HL-60 (cell line): Measurements from ENCODE around the gene TET2.

ENCODE experiments used
- DNase-seq, 2 experiments: peaks; one replicate each; pipeline ENCODE4 v3.0.0-alpha.2; 2010 to 2020; ENCODE audit warnings: low read depth in 1 of 2, low spot score in 1 of 2
- H3K27ac ChIP-seq: fragments of 250-450 bp; sonication (Bioruptor Pico); replicated peaks from 2 replicates; pipeline ENCODE4 v1.5.1; 2020; ENCODE audit warnings: mild to moderate bottlenecking, moderate library complexity
- H3K27me3 ChIP-seq: fragments of 250-450 bp; sonication (Bioruptor Pico); 2 replicates; pipeline ENCODE4 v1.5.1; 2021; ENCODE audit warnings: mild to moderate bottlenecking, moderate library complexity; ENCODE audit not compliant: insufficient read depth, poor library complexity, severe bottlenecking
- H3K4me3 ChIP-seq: replicated peaks from 2 replicates; pipeline ENCODE4 v1.5.1; 2011; ENCODE audit warnings: mild to moderate bottlenecking, control low read depth, low read length; ENCODE audit not compliant: insufficient read depth
- GABPA ChIP-seq: IDR thresholded peaks from 2 replicates; pipeline ENCODE4 v1.6.1; 2012; ENCODE audit warnings: low read depth
- POLR2AphosphoS5 ChIP-seq: IDR thresholded peaks from 2 replicates; pipeline ENCODE4 v1.6.1; 2012; ENCODE audit warnings: low read depth
- REST ChIP-seq: IDR thresholded peaks from 2 replicates; pipeline ENCODE4 v1.6.1; 2012; ENCODE audit warnings: low read depth; ENCODE audit not compliant: insufficient replicate concordance
- SPI1 ChIP-seq: IDR thresholded peaks from 2 replicates; pipeline ENCODE4 v1.6.1; 2012; ENCODE audit warnings: low read depth, mild to moderate bottlenecking, borderline replicate concordance
- TF ChIP-seq, protein P1 (sequence below): IDR thresholded peaks from one replicate; pipeline ENCODE4 v1.5.1; 2011; ENCODE audit warnings: low read length, control low read depth, inconsistent platforms; ENCODE audit not compliant: insufficient read depth

TET2 gene

DNA sequence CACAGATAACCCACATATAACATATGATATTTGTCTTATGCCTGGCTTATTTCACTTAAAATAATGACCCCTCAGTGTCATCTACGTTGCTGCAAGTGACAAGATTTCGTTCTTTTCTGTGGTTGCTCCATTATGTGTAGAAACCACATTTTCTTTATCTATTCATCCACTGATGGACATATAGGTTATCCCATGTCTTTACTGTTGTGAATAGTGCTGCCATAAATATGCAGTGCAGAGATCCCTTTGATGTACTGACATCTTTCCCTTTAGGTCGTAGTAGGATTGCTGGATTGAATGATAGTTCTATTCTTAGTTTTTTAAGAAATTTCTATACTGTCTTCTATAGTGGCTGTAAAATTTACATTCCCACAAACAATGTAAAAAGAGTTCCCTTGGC lies 135.8 kb downstream of the TET2 start:
- no peak for DNase-seq
- Histone ChIP-seq H3K4me3 (no peak overlapping the region), H3K27me3 (no peaks in the 10 kb centered on the region), H3K27ac (no peak overlapping the region)
- TF ChIP-seq, protein P1, sequence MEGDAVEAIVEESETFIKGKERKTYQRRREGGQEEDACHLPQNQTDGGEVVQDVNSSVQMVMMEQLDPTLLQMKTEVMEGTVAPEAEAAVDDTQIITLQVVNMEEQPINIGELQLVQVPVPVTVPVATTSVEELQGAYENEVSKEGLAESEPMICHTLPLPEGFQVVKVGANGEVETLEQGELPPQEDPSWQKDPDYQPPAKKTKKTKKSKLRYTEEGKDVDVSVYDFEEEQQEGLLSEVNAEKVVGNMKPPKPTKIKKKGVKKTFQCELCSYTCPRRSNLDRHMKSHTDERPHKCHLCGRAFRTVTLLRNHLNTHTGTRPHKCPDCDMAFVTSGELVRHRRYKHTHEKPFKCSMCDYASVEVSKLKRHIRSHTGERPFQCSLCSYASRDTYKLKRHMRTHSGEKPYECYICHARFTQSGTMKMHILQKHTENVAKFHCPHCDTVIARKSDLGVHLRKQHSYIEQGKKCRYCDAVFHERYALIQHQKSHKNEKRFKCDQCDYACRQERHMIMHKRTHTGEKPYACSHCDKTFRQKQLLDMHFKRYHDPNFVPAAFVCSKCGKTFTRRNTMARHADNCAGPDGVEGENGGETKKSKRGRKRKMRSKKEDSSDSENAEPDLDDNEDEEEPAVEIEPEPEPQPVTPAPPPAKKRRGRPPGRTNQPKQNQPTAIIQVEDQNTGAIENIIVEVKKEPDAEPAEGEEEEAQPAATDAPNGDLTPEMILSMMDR = no peak
- TF ChIP-seq GABPA (no peak), POLR2AphosphoS5 (no peak), SPI1 (no peak), REST (no peak)

GRCh38 chr4:105283501-105283900 lies 136.8 kb downstream of the TET2 start:
- DNase-seq = no peak
- no peak overlapping the region for H3K4me3 ChIP-seq
- no peak for TF ChIP-seq GABPA
- TF ChIP-seq, protein P1 = no peak
- TF ChIP-seq REST = no peak
- TF ChIP-seq POLR2AphosphoS5 = no peak
- no peak for TF ChIP-seq SPI1
- H3K27me3 ChIP-seq = no peaks in the 10 kb centered on the region
- H3K27ac ChIP-seq = no peak overlapping the region

GRCh38 chr4:105288121-105288520 lies 141.4 kb downstream of the TET2 start:
- Histone ChIP-seq H3K27ac (no peak overlapping the region), H3K27me3 (no peaks in the 10 kb centered on the region), H3K4me3 (no peak overlapping the region)
- no peak for TF ChIP-seq SPI1
- no peak for TF ChIP-seq POLR2AphosphoS5
- TF ChIP-seq GABPA = no peak
- no peak for TF ChIP-seq REST
- TF ChIP-seq, protein P1 = no peak
- DNase-seq = no peak
